HEK293 (cell line): ENCODE data around the gene PPFIA4.

Source experiments
- CTCF ChIA-PET: fragments of 350-600 bp; formaldehyde crosslinking; extraction: SDS; loops from one replicate; lab custom pipeline; 2021; ENCODE audit warnings: antibody characterized with exemption; lab: Yijun Ruan, JAX
- POLR2A ChIA-PET: fragments of 300-600 bp; formaldehyde crosslinking; extraction: SDS; loops from one replicate; lab custom pipeline; 2020; ENCODE audit warnings: antibody characterized with exemption, inconsistent platforms; lab: Yijun Ruan, JAX
- H3K27ac ChIP-seq: fragments of 200-500 bp; sonication (Bioruptor generic); 2 replicates; pipeline ENCODE4 v1.5.1; 2014; ENCODE audit warnings: low read depth, low read length, control low read depth, inconsistent platforms; ENCODE audit errors: extremely low read depth
- H3K36me3 ChIP-seq, 2 experiments: fragments of 200-500 bp in 1 of 2; sonication (Bioruptor generic) in 1 of 2; 1 replicate in 1 of 2; 2 replicates in 1 of 2; pipeline ENCODE4 v1.5.1; 2014 to 2017; ENCODE audit warnings: inconsistent platforms in 2 of 2, low read length in 2 of 2; ENCODE audit not compliant: control insufficient read depth in 2 of 2, insufficient read depth in 1 of 2
- H3K4me1 ChIP-seq: fragments of 200-500 bp; sonication (Bioruptor generic); 2 replicates; pipeline ENCODE4 v1.5.1; 2014; ENCODE audit warnings: mild to moderate bottlenecking, low read length, inconsistent platforms; ENCODE audit not compliant: control insufficient read depth, insufficient read depth
- H3K4me3 ChIP-seq: 2 replicates; pipeline ENCODE4 v1.5.1; 2011; ENCODE audit warnings: low read depth, mild to moderate bottlenecking, control low read depth, low read length, moderate library complexity
- H3K9me3 ChIP-seq: fragments of 200-500 bp; sonication (Bioruptor generic); 2 replicates; pipeline ENCODE4 v1.5.1; 2014; ENCODE audit warnings: low read depth, low read length, inconsistent platforms; ENCODE audit not compliant: control insufficient read depth, insufficient read depth
- BCL11A ChIP-seq: fragments of 450-650 bp; formaldehyde crosslinking; IDR thresholded peaks from 2 replicates; pipeline ENCODE4 v1.5.1; 2016; ENCODE audit warnings: low read depth, missing biosample characterization, missing genetic modification characterization
- GLI4 ChIP-seq: fragments of 450-650 bp; formaldehyde crosslinking; IDR thresholded peaks from 2 replicates; pipeline ENCODE4 v1.5.1; 2016; ENCODE audit warnings: missing biosample characterization, missing genetic modification characterization
- HIC1 ChIP-seq: fragments of 450-650 bp; formaldehyde crosslinking; IDR thresholded peaks from 2 replicates; pipeline ENCODE4 v1.5.1; 2016; ENCODE audit warnings: missing biosample characterization, missing genetic modification characterization
- PRDM10 ChIP-seq: fragments of 450-650 bp; formaldehyde crosslinking; IDR thresholded peaks from 2 replicates; pipeline ENCODE4 v1.5.1; 2016; ENCODE audit warnings: missing biosample characterization, missing genetic modification characterization
- TCF7L2 ChIP-seq: IDR thresholded peaks from 2 replicates; pipeline ENCODE4 v1.6.1; 2011; ENCODE audit warnings: low read depth, mild to moderate bottlenecking, inconsistent platforms, low read length, moderate library complexity, borderline replicate concordance
- YY2 ChIP-seq: fragments of 450-650 bp; formaldehyde crosslinking; IDR thresholded peaks from 2 replicates; pipeline ENCODE4 v1.5.1; 2016; ENCODE audit warnings: missing biosample characterization, missing genetic modification characterization
- ZBTB17 ChIP-seq: fragments of 450-650 bp; formaldehyde crosslinking; IDR thresholded peaks from 2 replicates; pipeline ENCODE4 v1.5.1; 2016; ENCODE audit warnings: missing biosample characterization, missing genetic modification characterization
- ZNF221 ChIP-seq: fragments of 450-650 bp; formaldehyde crosslinking; IDR thresholded peaks from 2 replicates; pipeline ENCODE4 v1.5.1; 2017; ENCODE audit warnings: missing biosample characterization, missing genetic modification characterization, borderline replicate concordance
- ZNF394 ChIP-seq: fragments of 450-650 bp; formaldehyde crosslinking; IDR thresholded peaks from 2 replicates; pipeline ENCODE4 v1.5.1; 2016; ENCODE audit warnings: missing biosample characterization, missing genetic modification characterization, mild to moderate bottlenecking, moderate library complexity, borderline replicate concordance
- ZNF449 ChIP-seq: fragments of 450-650 bp; formaldehyde crosslinking; IDR thresholded peaks from 2 replicates; pipeline ENCODE4 v1.5.1; 2017; ENCODE audit warnings: missing biosample characterization, mild to moderate bottlenecking, missing genetic modification characterization, moderate library complexity
- ZNF518A ChIP-seq: fragments of 450-650 bp; formaldehyde crosslinking; conservative IDR thresholded peaks from 2 replicates; pipeline ENCODE4 v1.5.1; 2016; ENCODE audit warnings: low read depth, missing biosample characterization, missing genetic modification characterization
- ZNF530 ChIP-seq: fragments of 450-650 bp; formaldehyde crosslinking; IDR thresholded peaks from 2 replicates; pipeline ENCODE4 v1.5.1; 2016; ENCODE audit warnings: low read depth, missing biosample characterization, missing genetic modification characterization
- ZNF600 ChIP-seq: fragments of 450-650 bp; formaldehyde crosslinking; IDR thresholded peaks from 2 replicates; pipeline ENCODE4 v1.5.1; 2016; ENCODE audit warnings: missing biosample characterization, missing genetic modification characterization
- ZNF621 ChIP-seq: fragments of 450-650 bp; formaldehyde crosslinking; IDR thresholded peaks from 2 replicates; pipeline ENCODE4 v1.5.1; 2017; ENCODE audit warnings: missing biosample characterization, missing genetic modification characterization
- ZNF624 ChIP-seq: fragments of 450-650 bp; formaldehyde crosslinking; IDR thresholded peaks from 2 replicates; pipeline ENCODE4 v1.5.1; 2017; ENCODE audit warnings: missing biosample characterization, missing genetic modification characterization
- ZNF747 ChIP-seq: fragments of 450-650 bp; formaldehyde crosslinking; IDR thresholded peaks from 2 replicates; pipeline ENCODE4 v1.5.1; 2016; ENCODE audit warnings: missing biosample characterization, missing genetic modification characterization
- ZNF768 ChIP-seq: fragments of 450-650 bp; formaldehyde crosslinking; IDR thresholded peaks from 2 replicates; pipeline ENCODE4 v1.5.1; 2018; ENCODE audit warnings: missing biosample characterization, mild to moderate bottlenecking, missing genetic modification characterization
- ZSCAN4 ChIP-seq: fragments of 450-650 bp; formaldehyde crosslinking; IDR thresholded peaks from 2 replicates; pipeline ENCODE4 v1.5.1; 2017; ENCODE audit warnings: missing biosample characterization, missing genetic modification characterization

Gene PPFIA4

GRCh38 chr1:203028067-203028783 lies 1.9 kb downstream of the PPFIA4 start:
- TF ChIP-seq ZNF621 (tag by site-specific recombination), result no peak
- TF ChIP-seq ZNF747 (tag by site-specific recombination), result 0 out of 2 replicates have a peak, but pooled peaks have one; percentile 18
- peak; percentile 91; the same call in 1 of the 2 replicates for TF ChIP-seq GLI4 (tag by site-specific recombination)
- no peak for TF ChIP-seq BCL11A (tag by site-specific recombination)
- TF ChIP-seq ZNF768, result no peak
- no peak for TF ChIP-seq ZNF530 (tag by site-specific recombination)
- TF ChIP-seq TCF7L2, result no peak
- TF ChIP-seq YY2, result no peak
- TF ChIP-seq ZNF518A (tag by site-specific recombination), result no peak
- peak; percentile 61 for TF ChIP-seq ZNF600 (tag by site-specific recombination)
- no peak for TF ChIP-seq ZNF624
- peak; percentile 68 for TF ChIP-seq PRDM10 (tag by site-specific recombination)
- no peak for TF ChIP-seq ZNF394 (tag by site-specific recombination)
- peak; percentile 71 for TF ChIP-seq ZSCAN4
- TF ChIP-seq ZNF221 (tag by site-specific recombination), result no peak
- no peak for TF ChIP-seq HIC1 (tag by site-specific recombination)
- TF ChIP-seq ZNF449, result no peak
- TF ChIP-seq ZBTB17 (tag by site-specific recombination), result peak; percentile 89
- H3K4me3 ChIP-seq, result no peak overlapping the region
- POLR2A ChIA-PET, result interaction anchor here (0.8 to 1.0 kb wide), 2 partner anchors 12 to 22 kb away, joined by 3 to 4 read pairs; no protein-coding TSS in a partner anchor
- no peak overlapping the region for H3K27ac ChIP-seq
- no peaks in the 10 kb centered on the region for H3K4me1 ChIP-seq
- CTCF ChIA-PET, result interaction anchor here (0.7 to 23.3 kb wide), 6 partner anchors 8 to 239 kb away, joined by 3 to 526 read pairs (median 4); partner anchors contain the start of gene CHI3L1
- no peaks in the 10 kb centered on the region for H3K9me3 ChIP-seq
- peaks cover 3 to 21% of the 10 kb centered on the region in 2 experiments; a peak in 2 of 3 replicates for H3K36me3 ChIP-seq
